SK-N-SH treated with all-trans-retinoic acid at 6 μM for 48 hours (cell line): Measurements from ENCODE around the gene MICB.

Source experiments
- ATAC-seq: fragments of 200-7000 bp; cut with Tn5 transposase; 3 replicates; pipeline ENCODE4 v1.9.1; 2020; ENCODE audit warnings: mild to moderate bottlenecking, moderate library complexity
- ARNTL ChIP-seq: fragments of 450-650 bp; formaldehyde crosslinking; IDR thresholded peaks from 2 replicates; pipeline ENCODE4 v1.5.0; 2020; ENCODE audit warnings: low read depth, mild to moderate bottlenecking, moderate library complexity, borderline replicate concordance
- BACH2 ChIP-seq: fragments of 250-450 bp; sonication (Bioruptor Pico); IDR thresholded peaks from 2 replicates; pipeline ENCODE4 v1.9.0; 2021; ENCODE audit warnings: mild to moderate bottlenecking, borderline replicate concordance
- CREB5 ChIP-seq: fragments of 250-450 bp; sonication (Bioruptor Pico); IDR thresholded peaks from 2 replicates; pipeline ENCODE4 v1.5.1; 2020; ENCODE audit warnings: low read depth, mild to moderate bottlenecking, moderate library complexity
- GLIS3 ChIP-seq: fragments of 250-450 bp; sonication (Bioruptor Pico); IDR thresholded peaks from 2 replicates; pipeline ENCODE4 v1.5.0; 2020; ENCODE audit warnings: mild to moderate bottlenecking, moderate library complexity
- ISL1 ChIP-seq: fragments of 250-450 bp; sonication (Bioruptor Pico); IDR thresholded peaks from 2 replicates; pipeline ENCODE4 v2.1.2; 2022; ENCODE audit warnings: mild to moderate bottlenecking, moderate library complexity
- OSR1 ChIP-seq: fragments of 250-450 bp; sonication (Bioruptor Pico); IDR thresholded peaks from 2 replicates; pipeline ENCODE4 v1.8.0; 2022; ENCODE audit warnings: moderate library complexity, mild to moderate bottlenecking, inconsistent platforms
- PPARA ChIP-seq: fragments of 250-450 bp; sonication (Bioruptor Pico); IDR thresholded peaks from 2 replicates; pipeline ENCODE4 v1.5.0; 2020; ENCODE audit warnings: mild to moderate bottlenecking, borderline replicate concordance
- RARB ChIP-seq: fragments of 250-450 bp; sonication (Bioruptor Pico); IDR thresholded peaks from 2 replicates; pipeline ENCODE4 v1.8.0; 2021; ENCODE audit warnings: mild to moderate bottlenecking, moderate library complexity
- SNAI2 ChIP-seq: fragments of 250-450 bp; sonication (Bioruptor Pico); IDR thresholded peaks from 2 replicates; pipeline ENCODE4 v1.5.0; 2020; ENCODE audit warnings: mild to moderate bottlenecking, moderate library complexity
- TCF4 ChIP-seq: fragments of 250-450 bp; sonication (Bioruptor Pico); IDR thresholded peaks from 2 replicates; pipeline ENCODE4 v1.8.0; 2021; ENCODE audit warnings: mild to moderate bottlenecking, moderate library complexity, borderline replicate concordance
- TOX ChIP-seq: fragments of 250-450 bp; sonication (Bioruptor Pico); IDR thresholded peaks from 2 replicates; pipeline ENCODE4 v1.8.0; 2021; ENCODE audit warnings: mild to moderate bottlenecking, moderate library complexity, borderline replicate concordance
- TSHZ2 ChIP-seq: fragments of 250-450 bp; sonication (Bioruptor Pico); IDR thresholded peaks from 2 replicates; pipeline ENCODE4 v1.5.0; 2020; ENCODE audit warnings: mild to moderate bottlenecking, moderate library complexity
- ZC3H10 ChIP-seq: fragments of 250-450 bp; sonication (Bioruptor Pico); IDR thresholded peaks from 2 replicates; pipeline ENCODE4 v1.5.1; 2021; ENCODE audit warnings: mild to moderate bottlenecking, moderate library complexity
- ZFP3 ChIP-seq: fragments of 250-450 bp; sonication (Bioruptor Pico); IDR thresholded peaks from 2 replicates; pipeline ENCODE4 v1.5.0; 2020; ENCODE audit warnings: mild to moderate bottlenecking, moderate library complexity
- ZFP30 ChIP-seq: fragments of 450-650 bp; formaldehyde crosslinking; IDR thresholded peaks from 2 replicates; pipeline ENCODE4 v1.5.0; 2022; ENCODE audit warnings: mild to moderate bottlenecking, moderate library complexity
- ZNF565 ChIP-seq: fragments of 450-650 bp; formaldehyde crosslinking; conservative IDR thresholded peaks from 2 replicates; pipeline ENCODE4 v1.5.0; 2020; ENCODE audit warnings: low read depth, mild to moderate bottlenecking, moderate library complexity
- ZNF70 ChIP-seq: fragments of 450-650 bp; formaldehyde crosslinking; IDR thresholded peaks from 2 replicates; pipeline ENCODE4 v1.5.0; 2020; ENCODE audit warnings: mild to moderate bottlenecking, moderate library complexity
- ZNF8 ChIP-seq: fragments of 450-650 bp; formaldehyde crosslinking; IDR thresholded peaks from 2 replicates; pipeline ENCODE4 v1.5.0; 2020; ENCODE audit warnings: mild to moderate bottlenecking, moderate library complexity

MICB gene

GRCh38 chr6:31472259-31472658 lies 25.7 kb upstream of the MICB start:
- no peak for ATAC-seq
- no peak for TF ChIP-seq CREB5 (CRISPR knock-in tag)

- TF ChIP-seq BACH2 (CRISPR knock-in tag) (no peak), TSHZ2 (no peak), ZC3H10 (CRISPR knock-in tag) (no peak), TOX (CRISPR knock-in tag) (no peak), ZFP3 (no peak), RARB (CRISPR knock-in tag) (no peak), OSR1 (CRISPR knock-in tag) (no peak), ZFP30 (CRISPR knock-in tag) (no peak)
- TF ChIP-seq, all 23 proteins: peak for 0
- ATAC-seq = no peak
Measured at GRCh38 chr6:31473244-31473643, 24.7 kb upstream of the MICB start.

GRCh38 chr6:31473780-31474761 lies 23.9 kb upstream of the MICB start:
- peak; percentile 21; the same call in 2 of the 3 replicates for ATAC-seq
- TF ChIP-seq ZFP3 (no peak), ARNTL (CRISPR knock-in tag) (no peak), TCF4 (no peak), BACH2 (CRISPR knock-in tag) (no peak), SNAI2 (no peak), TOX (CRISPR knock-in tag) (no peak), ZC3H10 (CRISPR knock-in tag) (no peak), ISL1 (CRISPR knock-in tag) (no peak), PPARA (no peak), GLIS3 (CRISPR knock-in tag) (no peak), ZFP30 (CRISPR knock-in tag) (no peak), ZNF70 (CRISPR knock-in tag) (no peak), TSHZ2 (no peak), ZNF8 (no peak), ZNF565 (CRISPR knock-in tag) (no peak), CREB5 (CRISPR knock-in tag) (no peak)

GRCh38 chr6:31474871-31475286 lies 23.1 kb upstream of the MICB start:
- ATAC-seq = peak; percentile 14; the same call in 2 of the 3 replicates
- TF ChIP-seq ARNTL (CRISPR knock-in tag) = no peak
- TF ChIP-seq SNAI2 = no peak
- TF ChIP-seq, all 23 proteins: peak for 0
